HG03060 (cell line): Measurements from ENCODE around the gene LMBR1L.

Experiments
- ATAC-seq: cut with Tn5 transposase; IDR thresholded peaks from one replicate; pipeline ENCODE4 v1.9.1; 2021; ENCODE audit warnings: low read depth, moderate number of reproducible peaks; ENCODE audit not compliant: unreplicated experiment

The LMBR1L gene

DNA sequence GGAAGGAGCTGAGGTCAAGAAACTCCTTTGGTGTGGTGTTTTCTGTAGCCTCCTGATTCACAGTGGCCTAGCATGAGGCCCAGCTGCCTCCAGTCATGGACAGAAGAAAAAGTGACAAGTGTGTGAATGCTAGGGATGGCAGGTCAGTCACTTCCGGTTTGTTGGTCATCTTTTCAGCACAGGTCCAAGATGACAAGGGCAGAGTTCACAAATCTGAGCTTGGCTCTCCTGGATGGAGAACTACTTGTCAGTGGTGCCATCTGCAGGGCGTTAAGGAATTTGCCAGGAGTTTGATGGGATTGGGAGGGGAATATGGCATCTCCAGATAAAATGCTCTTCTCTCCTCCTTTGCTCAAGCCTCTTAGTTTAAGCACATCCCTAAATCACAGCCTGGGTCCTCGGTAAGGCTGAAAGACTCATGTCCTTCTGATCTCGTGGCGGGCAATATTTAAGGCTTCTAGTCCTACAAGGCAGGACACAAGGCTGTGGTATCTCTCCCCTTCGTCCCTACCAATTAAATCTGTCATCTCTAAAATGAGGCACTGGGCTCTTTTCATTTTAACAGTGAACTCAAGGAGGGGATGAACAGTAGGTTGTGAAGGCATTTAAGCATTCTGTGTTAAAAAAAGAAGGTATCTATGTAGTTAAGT is 10.5 kb upstream of the LMBR1L start:
- no peak for ATAC-seq

DNA sequence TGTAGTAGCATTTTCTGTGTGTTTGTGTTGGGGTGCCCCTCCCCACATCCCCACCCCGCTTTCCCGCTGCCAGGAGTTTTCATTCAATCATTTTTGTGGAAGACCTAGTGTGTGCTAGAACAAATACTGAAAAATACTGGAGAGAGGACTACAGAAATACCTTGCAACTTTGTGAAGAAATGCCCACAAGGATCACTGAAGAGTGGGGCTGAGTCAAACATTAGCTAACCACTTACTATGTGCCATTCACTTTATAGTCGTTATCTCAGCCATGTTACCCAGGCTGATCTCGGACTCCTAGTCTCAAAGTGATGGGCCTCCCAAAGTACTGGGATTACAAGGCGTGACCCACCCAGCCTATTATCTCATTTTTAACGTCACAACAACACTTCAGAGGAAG is 559 bp upstream of the LMBR1L start:
- no peak for ATAC-seq

DNA sequence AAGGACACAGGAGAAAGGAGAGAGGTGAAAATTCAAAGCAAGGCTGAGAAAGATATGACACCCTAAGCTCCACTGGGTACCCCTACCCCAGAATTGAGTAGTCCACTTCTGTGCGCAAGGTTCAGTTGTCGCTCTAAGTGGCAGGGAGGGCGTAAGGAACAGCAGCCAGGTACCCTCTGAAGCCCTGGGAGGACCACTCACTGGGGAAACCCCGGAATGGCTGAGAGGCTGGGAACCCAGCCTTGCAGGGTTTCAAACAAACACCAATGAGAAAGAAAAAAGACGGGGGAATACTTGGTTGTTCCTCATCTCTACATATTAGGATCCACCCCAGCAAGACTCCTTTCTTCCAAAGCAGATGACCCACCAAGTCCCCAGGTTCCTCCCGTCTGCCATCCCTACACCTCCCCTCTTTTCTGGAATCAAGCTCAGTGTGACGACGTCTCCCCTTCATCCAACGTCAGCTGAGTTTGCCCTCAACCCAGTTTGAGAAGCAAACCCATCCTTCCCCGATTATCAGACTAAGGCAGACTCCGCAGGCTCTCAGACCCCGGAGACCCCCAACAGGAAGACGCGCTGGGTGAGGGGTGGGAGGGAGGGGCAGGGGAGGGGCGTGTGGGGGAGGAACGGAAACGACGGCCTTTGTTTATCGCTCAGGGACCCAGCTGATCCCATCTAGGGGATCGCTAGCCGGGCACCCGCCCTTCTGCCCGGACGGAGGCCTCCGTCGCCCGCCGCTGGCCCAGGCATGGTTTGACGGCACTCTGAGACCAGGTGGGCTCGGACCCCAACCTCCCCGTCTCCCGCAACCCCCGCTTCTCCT is 795 bp downstream of the LMBR1L start:
- ATAC-seq: no peak

DNA sequence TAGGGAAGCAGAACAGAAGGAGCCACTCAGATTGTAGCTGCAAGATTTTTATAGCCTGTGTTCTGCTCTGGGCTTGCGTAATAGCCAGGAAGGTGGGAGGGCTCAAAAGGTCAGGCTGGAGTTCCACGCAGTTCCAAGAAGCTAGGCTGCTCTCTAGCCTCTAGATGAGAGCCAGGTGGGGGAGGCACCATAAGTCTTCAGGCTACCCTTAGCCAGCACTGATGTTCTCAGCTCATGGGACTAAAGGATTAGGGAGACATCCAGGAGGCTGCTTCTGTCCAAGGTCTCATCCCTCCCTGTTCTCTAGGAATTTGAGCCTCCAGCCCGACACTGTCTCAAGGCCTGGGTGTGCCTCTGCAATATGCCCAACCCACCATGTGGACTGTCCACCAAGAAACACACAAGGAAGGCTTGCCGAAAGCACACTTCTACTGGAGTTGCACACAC is 1.7 kb downstream of the LMBR1L start:
- ATAC-seq: no peak

DNA sequence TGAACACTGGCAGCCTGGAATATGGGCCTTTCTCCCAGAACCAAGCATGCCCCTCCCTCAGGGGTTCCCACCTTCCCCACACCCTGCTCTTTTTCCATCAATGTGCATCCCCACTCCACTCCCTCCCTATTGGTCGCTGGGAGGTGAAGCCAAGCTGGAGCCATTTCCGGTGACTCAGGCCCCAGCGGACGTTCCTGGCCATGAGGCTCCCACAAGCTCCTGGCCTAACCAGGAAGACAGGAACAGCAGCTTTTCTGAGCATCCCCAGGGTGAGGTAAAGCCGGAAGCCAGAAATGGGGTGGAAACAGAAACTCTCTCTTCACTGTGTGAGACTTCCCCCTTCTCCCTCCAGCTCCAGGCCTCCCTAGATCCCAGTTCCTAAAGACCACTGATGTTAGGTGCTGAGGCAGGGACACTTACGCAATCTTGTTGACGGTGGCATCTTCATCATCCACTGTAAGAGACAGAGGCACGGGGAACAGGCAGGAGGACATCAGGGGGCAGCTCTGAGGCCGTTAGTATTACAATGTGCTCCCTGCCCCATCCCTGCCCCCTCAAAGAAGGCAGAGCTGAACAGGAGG is 5.1 kb downstream of the LMBR1L start:
- no peak for ATAC-seq

- ATAC-seq: no peak
Measured at GRCh38 chr12:49104822-49105221, 5.8 kb downstream of the LMBR1L start.

DNA sequence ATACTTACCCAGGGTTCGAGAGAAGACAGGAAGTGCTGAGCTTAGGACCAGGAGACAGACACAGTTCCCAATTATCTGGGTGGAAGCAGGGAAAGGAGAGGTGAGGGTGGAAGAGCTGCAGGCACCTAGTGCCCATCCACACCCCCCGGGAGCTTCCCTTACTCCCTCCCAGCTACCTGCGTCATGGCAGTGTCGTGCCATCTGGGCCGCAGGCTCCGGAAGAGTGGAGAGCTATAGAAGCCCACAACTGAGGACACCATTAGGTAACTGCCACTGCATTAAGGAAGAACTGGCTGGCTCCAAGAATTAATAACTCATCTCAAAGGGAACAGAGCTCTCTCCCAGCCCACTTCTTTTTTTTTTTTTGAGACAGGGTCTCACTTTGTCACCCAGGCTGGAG is 10.3 kb downstream of the LMBR1L start:
- no peak for ATAC-seq

- ATAC-seq: no peak
Measured at GRCh38 chr12:49098703-49099102, 11.9 kb downstream of the LMBR1L start.

DNA sequence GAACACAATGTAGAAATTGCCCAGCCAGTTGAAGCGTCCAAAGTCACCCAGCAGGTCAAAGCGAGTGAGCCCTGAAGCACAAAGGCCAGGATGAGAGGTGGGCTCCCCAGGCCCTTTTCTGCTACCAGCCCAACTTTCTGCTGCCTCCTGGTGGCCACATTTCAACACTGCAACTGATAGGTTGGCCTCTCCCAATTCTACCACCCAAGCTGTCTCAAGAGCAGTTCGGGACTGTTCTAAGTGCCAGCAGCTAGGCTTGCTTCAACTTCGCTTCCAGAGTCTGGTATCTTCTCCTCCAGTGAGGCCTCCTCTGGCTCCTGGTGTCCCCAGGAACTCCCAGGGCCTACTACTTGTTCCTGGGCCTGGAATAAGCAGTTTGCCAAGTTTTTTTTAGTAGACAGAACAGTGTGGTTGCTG is 12.6 kb downstream of the LMBR1L start:
- ATAC-seq: no peak

DNA sequence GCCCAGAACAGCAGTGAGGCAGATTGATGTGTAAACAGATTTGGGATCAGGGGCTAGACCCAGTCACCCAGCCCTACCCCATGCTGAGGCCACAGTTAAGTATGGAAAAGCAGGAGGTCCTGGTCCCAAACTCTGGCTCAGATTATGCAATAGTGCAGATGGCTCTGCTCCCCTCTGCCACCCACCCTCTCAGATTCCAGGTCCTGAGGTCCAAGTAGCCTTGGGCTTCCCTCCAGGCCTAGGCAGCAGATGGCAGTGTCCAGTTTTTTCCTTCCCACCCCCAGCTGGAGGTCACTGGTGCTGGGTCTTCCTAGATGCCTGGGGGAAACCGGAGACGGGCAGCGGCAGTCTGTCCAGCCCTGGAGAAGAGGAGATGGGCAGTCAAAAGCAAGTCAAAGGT is 13.3 kb downstream of the LMBR1L start:
- ATAC-seq: no peak

DNA sequence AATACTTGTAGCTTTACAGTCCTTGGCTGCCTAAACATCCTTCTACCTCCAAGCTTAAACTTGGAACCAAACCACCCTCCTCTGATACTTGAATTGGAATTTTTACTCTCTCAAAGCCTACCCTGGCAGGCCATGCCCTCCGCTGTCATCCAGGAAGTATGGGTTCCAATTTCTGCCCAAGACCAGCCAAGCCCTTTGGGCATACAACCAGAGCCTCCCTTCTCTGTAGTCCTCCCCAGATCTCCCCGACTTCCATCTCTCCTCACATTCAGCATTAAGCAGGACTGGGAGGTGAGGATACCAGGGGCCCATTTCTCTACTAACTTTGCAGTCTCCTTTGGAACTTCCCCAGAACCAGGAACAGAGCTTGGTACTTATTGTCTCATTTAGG is 15.7 kb downstream of the LMBR1L start:
- ATAC-seq: no peak

DNA sequence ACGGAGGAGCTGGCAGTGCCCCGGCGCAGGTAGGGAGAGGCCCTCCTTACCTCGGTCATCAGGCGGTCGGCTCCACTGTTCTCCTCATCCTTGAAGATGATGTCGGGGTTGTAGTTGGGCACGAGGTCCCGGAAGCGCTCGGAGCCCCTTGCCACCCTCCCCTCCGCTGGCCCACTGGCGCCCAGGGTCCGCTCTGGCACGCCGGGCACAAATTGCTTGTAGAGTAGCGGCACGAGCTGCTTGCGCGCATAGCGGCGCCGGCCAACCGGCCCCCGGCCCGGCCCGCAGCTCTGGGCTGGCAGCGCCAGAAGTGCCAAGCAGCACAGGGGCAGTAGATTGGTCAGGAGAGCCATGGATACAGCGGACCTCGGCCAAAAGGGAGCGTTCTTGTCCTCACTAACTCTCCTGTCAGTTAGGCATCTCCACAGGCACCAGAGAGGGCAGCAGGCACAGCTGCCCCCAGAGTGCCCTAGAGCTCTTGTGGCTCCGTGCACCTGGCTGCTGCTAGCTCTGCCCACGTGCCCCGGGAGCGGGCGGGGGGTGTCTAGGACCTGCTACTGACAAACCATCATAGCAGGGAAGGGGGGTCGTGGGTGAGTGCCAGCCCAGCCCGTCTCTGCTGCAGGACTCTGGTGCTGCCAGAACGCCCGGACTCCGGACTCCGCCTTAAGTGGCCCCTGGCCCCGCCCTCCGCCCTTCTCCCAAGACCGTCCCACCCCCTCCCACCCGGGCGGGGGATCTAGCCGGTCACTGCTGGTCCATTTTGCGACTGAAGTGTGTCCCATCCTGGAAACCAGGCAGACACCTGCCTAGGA is 16.3 kb downstream of the LMBR1L start, which contains the start of gene DHH:
TSS of gene DHH (minus strand) at position 642 of the 815 bp plus-strand sequence. CDS start at position 353, 289 bp downstream.
- no peak for ATAC-seq

GRCh38 chr12:49093792-49094159 is 16.9 kb downstream of the LMBR1L start:
- ATAC-seq: no peak

DNA sequence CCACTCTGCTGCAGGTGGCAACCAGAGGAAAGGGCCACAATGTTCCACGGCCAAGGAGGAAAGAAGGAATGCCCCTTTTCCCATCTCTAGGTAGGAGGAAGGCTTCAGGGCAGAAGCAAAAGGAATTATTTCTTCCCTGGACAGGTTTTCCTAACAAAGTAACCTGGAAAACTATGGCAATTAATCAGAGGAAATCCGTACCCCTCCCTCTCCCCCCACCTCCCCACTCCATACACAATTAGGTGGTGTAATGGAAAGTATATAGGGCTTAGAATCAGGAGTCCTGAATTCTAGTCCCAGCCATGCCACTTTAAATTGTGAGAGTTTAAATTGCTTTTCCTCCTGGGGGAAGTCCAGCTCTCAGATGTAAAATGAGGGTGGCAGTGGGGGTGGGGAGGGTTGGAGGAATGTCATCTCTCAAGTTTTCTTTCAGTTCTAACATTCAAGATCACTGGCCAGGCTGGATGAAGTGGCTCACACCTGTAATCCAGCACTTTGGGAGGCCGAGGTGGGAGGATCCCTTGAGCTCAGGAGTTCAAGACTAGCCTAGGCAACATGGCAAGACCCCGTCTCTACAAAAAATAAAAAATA is 17.7 kb downstream of the LMBR1L start:
- ATAC-seq: no peak

DNA sequence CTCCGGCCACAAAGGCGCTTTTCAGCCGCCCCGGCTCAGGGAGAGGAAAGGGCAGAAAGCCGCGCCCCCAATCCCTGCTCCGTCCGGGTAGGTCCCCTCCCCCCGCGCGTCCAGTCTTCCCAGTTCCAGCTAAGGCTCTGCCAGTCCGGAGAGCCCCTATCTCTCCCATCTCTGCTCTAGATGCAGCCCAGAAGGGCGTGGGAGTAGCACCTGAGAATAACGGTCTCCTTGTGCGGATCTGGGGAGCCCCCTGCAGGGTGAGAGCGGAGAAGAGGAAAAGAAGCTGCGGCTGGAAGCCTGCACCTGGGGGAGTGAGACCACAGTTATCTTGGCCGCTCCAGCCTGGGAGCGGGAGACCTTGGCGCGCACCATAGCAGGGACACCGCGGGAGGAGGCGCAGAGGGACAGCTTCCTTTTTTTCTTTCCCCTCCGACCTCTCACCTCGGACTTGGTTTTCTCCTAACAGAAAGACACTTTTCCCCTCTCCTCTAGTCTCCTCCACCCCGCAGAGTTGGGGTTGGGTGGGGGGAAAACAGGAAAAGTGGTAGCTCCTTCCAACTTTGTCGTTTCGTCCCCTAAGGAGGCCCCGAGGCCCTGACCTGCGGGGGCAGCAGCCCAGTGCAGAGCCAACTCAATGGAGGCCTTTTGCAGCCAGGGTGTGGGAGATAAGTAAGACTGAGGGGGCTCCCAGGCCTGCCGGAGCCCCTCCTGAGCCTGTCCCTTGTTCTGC is 18.4 kb downstream of the LMBR1L start:
- ATAC-seq: no peak

- ATAC-seq: no peak
Measured at GRCh38 chr12:49091836-49092085, 18.9 kb downstream of the LMBR1L start.

DNA sequence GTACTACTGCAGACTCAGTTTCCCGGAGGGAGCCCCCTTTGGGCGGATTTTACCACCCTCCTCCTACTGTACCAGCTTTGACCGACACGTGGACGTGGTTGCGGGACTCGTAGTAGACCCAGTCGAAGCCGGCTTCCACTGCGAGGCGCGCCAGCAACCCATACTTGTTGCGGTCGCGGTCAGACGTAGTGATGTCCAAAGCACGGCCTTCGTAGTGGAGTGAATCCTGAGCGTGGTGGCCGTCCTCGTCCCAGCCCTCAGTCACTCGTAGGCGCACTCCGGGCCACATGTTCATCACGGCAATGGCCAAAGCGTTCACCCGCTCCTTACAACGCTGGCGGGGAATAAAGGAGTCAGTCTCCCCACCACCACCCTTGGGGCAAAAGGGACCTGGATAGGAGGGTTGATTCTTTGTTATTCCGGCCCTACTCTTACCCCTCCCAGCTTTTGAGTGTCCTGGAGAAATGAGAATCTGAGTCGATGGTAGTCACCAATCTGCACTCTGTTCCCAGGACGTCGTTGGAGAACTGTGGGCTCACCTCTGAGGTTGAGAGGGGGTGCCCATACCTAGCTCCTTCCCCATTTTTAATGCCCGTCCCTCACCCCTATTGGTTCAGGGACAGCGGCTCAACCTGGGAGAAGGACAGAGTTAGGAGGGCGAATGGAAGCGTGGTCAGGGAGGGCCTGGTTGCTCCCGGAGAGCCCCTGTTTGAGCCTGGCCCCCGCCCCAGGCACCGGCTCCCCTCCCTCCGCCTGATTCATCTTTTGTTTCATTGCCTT is 19.4 kb downstream of the LMBR1L start:
- no peak for ATAC-seq

DNA sequence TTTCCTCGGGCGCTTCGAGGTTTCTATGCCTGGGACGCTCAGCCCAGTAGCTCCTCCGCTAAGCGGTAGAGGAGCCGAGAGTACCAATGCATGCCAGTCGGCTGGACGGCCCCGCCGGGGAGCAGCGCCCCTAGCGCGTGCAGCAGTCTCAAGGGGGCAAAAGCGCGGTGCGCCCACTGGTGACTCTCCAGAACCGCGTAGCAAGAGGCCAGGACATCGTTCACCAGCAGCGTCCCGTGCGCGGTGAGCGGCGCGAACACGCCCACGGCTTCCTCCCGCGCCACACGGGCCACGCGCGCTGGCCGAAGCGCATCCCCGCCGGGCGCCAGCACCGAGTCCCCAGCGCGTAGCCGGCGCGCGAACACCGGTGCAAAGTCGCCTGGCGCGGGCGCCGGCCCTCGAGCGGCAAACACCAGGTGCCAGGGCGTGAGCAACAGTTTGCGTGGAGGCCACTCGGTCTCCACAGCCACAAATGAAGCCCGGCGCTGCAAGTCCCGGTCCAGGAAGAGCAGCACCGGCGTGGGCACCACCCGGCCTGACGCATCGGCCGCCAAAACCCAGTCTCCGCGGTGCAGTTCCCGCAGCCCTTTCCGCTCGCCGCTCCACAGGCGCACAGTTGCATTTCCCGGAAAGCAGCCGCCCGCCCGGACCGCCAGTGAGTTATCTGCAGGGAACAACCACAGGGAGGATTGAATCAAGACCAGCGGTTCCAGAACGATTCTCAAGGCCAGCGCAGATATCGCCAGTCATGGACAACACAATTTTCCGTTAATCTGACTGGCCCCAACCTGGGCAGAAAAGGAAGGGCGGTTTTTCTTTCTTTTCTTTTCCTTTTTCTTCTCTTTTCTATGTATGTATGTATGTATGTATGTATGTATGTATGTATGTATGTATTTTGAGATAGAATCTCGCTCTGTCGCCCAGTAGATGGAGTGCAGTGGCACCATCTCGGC is 20.6 kb downstream of the LMBR1L start:
- no peak for ATAC-seq
